Adrenal gland (tissue), 12 donors: ENCODE results near the gene TMEM170A. TPM values are rescaled to one million over a fixed set of nuclear protein-coding genes. Genes with fewer than 3 reads are reported as not detected.

Experiments
- DNase-seq, 7 donors: peaks; one replicate each; pipeline ENCODE4 v3.0.0-alpha.2; 2019 to 2020
- H3K27ac ChIP-seq, 5 donors: fragments of 200-600 bp; sonication (generic) in 4 of 5; 1 replicate in 3 of 5; 2 replicates in 2 of 5; pipeline versions ENCODE4 v1.5.1 to v1.8.0; 2016 to 2020; ENCODE audit warnings: mild to moderate bottlenecking in 1 of 5
- H3K27me3 ChIP-seq: fragments of 200-600 bp; 2 replicates; pipeline ENCODE4 v1.8.0; 2021
- H3K36me3 ChIP-seq, 2 donors: fragments of 200-600 bp; replicated peaks in 1 of 2; 1 replicate in 1 of 2; 2 replicates in 1 of 2; pipeline versions ENCODE4 v1.5.1 to v1.8.0; 2018 to 2022
- H3K4me1 ChIP-seq, 2 donors: fragments of 200-600 bp; replicated peaks in 1 of 2; 1 replicate in 1 of 2; 2 replicates in 1 of 2; pipeline versions ENCODE4 v1.5.1 to v1.8.0; 2018 to 2021
- H3K4me3 ChIP-seq, 4 donors: fragments of 200-600 bp; sonication (generic) in 3 of 4; one replicate each; pipeline ENCODE4 v1.5.1; 2016 to 2018
- H3K9me3 ChIP-seq, 3 donors: fragments of 200-600 bp; sonication (generic) in 1 of 3; replicated peaks in 1 of 3; 1 replicate in 2 of 3; 2 replicates in 1 of 3; pipeline versions ENCODE4 v1.5.1 to v1.8.0; 2016 to 2021
- POLR2A ChIP-seq, 2 donors: fragments of 450-650 bp; IDR thresholded peaks; one replicate each; pipeline ENCODE4 v1.6.1; 2017; ENCODE audit warnings: antibody characterized with exemption in 2 of 2, mild to moderate bottlenecking in 2 of 2, moderate library complexity in 1 of 2
- WGBS, 4 donors: extraction: QIAGEN DNeasy Blood & Tissue Kit in 2 of 4; methylation state at CpG; one replicate each; pipeline versions ENCODE4 v1.1.5 to v1.1.7; 2013 to 2017; 5-methylcytosine and 5-hydroxymethylcytosine counted together
- intact Hi-C, 2 donors: fragments of 100-400 bp; cut with DNase I; formaldehyde crosslinking; loops; one replicate each; pipeline versions ENCODE4 v1.14.1 to v1.15.0; 2022 to 2023
- polyA plus RNA-seq, 3 donors: library from polyadenylated mRNA; stranded (reverse); fragments of 200-250 nt in 2 of 3; fragments of 350-450 nt in 1 of 3; fragmentation: Illumina TruSeq in 1 of 3; extraction: RNeasy Lipid Tissue Mini Kit (QIAGEN cat#74804) in 1 of 3; gene quantifications; one replicate each; pipeline ENCODE4 v1.2.3, GENCODE V29; 2013 to 2014
- total RNA-seq, 9 donors: library from RNA; depleted of rRNA in 4 of 9; stranded (reverse); fragments of >200 nt in 4 of 9; fragments of 120-200 nt in 1 of 9; fragmentation: NEBNext Ultra II Directional in 1 of 9; extraction: Animal tissue kit (Norgen Biotek cat#: 25700) in 1 of 9; gene quantifications; one replicate each; pipeline versions ENCODE4 v1.1.0 to v1.2.4, GENCODE V29; 2013 to 2023
- TF ChIP-seq, protein P1 (sequence below), 6 experiments: fragments of 450-650 bp in 4 of 6; fragments of 200-600 bp in 2 of 6; sonication (generic) in 1 of 6; IDR thresholded peaks; 1 replicate in 5 of 6; 2 replicates in 1 of 6; pipeline versions ENCODE4 v1.5.1 to v1.8.0; 2016 to 2021; ENCODE audit warnings: antibody characterized with exemption in 6 of 6, mild to moderate bottlenecking in 2 of 6, moderate library complexity in 1 of 6
- donor health status: healthy with polysubstance abuse.
- donor health status: Bipolar disorder and iron deficiency.
- donor health status: DM: yes; HTN: yes; CAD: no.
- donor health status: DM: no; HTN: no; CAD: no.
- donor health status: DM: no; HTN: no; CAD: no.
- donor health status: DM: yes; HTN: yes; CAD: no.

Gene TMEM170A
- total and polyA plus RNA-seq, 12 donors, result 5.4 to 40.7 (median 22.4) TPM

DNA sequence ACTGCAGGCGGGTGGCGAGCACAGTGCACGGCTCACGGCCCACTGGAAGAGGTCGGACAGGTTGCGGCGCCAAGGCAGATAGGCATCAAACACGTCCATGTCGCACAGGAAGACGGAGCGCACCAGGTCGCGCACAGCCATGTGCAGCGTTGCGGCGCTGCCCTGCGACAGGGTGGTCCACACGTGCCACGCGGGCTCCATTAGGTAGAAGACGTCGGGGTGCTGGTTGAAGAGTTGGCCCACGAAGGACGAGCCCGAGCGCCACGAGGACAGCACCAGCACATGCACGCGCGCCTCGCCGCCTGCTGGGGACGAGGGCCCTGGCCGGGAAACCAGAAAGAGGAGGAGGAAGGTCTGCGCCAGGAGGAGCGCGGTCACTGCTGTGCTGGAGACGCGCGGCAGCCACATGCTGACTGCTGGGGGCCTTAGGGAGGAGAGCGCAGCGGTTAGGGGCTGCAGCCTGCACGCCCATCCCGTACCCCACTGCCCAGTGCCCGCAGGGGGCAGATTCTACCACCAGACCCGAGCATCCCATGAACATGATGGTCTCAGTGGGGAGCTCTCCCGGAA lies 15.0 kb upstream of the TMEM170A start:
- TF ChIP-seq POLR2A (IDR thresholded peaks at IDR 0.05), result no peak
- TF ChIP-seq, protein P1, sequence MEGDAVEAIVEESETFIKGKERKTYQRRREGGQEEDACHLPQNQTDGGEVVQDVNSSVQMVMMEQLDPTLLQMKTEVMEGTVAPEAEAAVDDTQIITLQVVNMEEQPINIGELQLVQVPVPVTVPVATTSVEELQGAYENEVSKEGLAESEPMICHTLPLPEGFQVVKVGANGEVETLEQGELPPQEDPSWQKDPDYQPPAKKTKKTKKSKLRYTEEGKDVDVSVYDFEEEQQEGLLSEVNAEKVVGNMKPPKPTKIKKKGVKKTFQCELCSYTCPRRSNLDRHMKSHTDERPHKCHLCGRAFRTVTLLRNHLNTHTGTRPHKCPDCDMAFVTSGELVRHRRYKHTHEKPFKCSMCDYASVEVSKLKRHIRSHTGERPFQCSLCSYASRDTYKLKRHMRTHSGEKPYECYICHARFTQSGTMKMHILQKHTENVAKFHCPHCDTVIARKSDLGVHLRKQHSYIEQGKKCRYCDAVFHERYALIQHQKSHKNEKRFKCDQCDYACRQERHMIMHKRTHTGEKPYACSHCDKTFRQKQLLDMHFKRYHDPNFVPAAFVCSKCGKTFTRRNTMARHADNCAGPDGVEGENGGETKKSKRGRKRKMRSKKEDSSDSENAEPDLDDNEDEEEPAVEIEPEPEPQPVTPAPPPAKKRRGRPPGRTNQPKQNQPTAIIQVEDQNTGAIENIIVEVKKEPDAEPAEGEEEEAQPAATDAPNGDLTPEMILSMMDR (IDR thresholded peaks at IDR 0.05), result no peak
- peaks cover 0 to 13% of the 10 kb centered on the region in 2 donors for H3K4me1 ChIP-seq
- intact Hi-C loops, result loop anchor here (5.0 to 10.0 kb wide), 3 partner anchors 33 to 285 kb away; partner anchors contain the start of gene ADAT1 (in 1 of the 2)
- WGBS, 4 donors, result 95 to 98% (median 96%) methylated on average over 22 to 47 of the region's 47 CpGs
- DNase-seq, result no peak
- H3K27me3 ChIP-seq, result no peaks in the 10 kb centered on the region
- H3K36me3 ChIP-seq, result no peaks in the 10 kb centered on the region
- no peaks in the 10 kb centered on the region for H3K9me3 ChIP-seq
- no peak overlapping the region for H3K27ac ChIP-seq
- H3K4me3 ChIP-seq, result no peak overlapping the region

DNA sequence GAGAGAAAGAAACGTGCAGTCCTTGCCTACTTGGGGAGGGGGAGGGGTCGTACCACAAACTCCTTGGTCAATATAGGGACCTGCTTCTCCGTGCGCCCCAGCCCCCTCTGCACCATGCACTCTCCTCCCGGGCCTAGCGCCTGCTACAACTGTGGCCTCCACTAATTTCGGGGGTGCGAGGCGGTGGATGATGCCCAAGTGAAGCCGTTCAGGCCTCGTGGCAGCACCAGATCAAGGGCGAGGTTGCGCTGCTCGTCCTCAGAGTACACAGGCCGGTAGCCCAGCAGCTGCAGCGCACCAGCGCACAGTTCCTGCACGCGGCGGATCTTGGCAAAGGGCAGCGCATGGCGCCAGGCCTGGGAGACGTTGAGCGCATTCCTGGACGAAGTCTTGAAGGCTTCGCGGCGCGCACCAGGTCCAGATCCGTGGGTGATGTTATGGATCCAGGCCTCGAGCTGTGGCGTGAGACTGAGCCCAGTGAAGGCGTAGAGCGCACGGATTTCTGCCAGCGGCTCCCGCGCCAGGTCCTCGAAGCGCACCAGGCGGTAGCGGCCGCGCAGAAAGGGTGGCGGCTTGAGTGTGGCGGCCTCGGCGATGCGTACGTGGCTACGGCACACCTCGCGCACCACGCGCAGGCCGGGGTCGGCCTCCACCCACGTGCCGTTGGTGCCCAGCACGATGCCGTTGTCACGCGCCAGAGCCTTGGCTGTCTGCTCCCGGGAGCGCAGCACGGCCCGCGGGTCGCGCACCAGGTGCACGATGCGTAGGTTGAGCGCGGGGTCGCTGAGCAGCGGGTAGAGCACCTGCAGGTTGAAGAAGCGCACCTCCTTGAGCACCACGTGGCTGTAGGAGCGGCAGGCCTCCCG lies 14.2 kb upstream of the TMEM170A start:
- no peak overlapping the region for H3K27ac ChIP-seq
- peaks cover 0 to 10% of the 10 kb centered on the region in 2 donors for H3K4me1 ChIP-seq
- H3K9me3 ChIP-seq, result no peaks in the 10 kb centered on the region
- no peak for DNase-seq
- intact Hi-C loops, result loop anchor here (5.0 to 10.0 kb wide), 3 partner anchors 34 to 286 kb away; partner anchors contain the start of gene ADAT1 (in 1 of the 2)
- no peaks in the 10 kb centered on the region for H3K36me3 ChIP-seq
- TF ChIP-seq, protein P1 (IDR thresholded peaks at IDR 0.05), result no peak
- TF ChIP-seq POLR2A (IDR thresholded peaks at IDR 0.05), result no peak
- H3K4me3 ChIP-seq, result no peak overlapping the region
- no peaks in the 10 kb centered on the region for H3K27me3 ChIP-seq
- WGBS, 4 donors, result 95 to 97% (median 96%) methylated on average over 57 to 80 of the region's 80 CpGs

DNA sequence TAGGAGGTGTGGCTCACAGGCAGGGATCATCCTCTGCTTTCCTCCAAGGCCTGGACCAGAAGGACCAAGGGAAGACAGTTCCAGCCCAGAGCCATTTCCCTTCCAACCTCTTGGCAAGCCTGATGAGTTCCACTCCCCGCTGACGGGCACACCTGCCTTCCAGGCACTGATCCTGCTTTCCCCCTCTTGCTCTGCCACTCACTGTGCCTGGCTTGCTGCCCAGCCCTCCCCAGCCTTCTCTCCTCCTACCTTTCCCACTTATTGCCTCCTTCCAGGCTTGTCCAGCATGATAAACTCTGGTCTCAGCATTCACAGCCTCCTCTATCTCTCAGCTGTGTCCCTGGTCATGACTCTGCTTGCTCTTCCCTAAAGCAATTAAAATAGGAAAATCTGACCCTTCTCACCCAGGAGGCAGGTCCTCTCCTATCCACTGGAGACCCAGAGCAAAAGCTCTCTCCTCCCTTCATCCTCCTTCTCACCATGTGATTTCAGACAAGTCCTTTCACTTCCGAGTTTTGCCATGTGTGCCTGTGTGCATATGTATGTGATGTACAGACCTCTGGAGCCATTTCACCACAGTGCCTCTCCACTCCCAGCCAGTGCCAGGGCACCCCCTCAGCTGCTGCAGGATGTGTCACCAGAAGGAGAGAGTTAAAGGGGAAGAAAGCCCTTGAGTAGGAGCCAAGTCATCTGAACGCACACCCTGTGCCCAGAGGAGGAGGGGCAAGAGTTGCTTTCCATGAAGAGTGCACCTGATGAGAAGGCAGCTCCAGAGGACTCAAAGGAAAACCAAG lies 13.4 kb upstream of the TMEM170A start:
- Histone ChIP-seq H3K9me3 (no peaks in the 10 kb centered on the region), H3K27me3 (no peaks in the 10 kb centered on the region), H3K27ac (no peak overlapping the region), H3K36me3 (no peaks in the 10 kb centered on the region), H3K4me3 (no peak overlapping the region), H3K4me1 (peaks cover 0 to 10% of the 10 kb centered on the region in 2 donors)
- intact Hi-C loops, result loop anchor here (5.0 to 10.0 kb wide), 3 partner anchors 34 to 287 kb away; partner anchors contain the start of gene ADAT1 (in 1 of the 2)
- TF ChIP-seq, protein P1 (IDR thresholded peaks at IDR 0.05), result no peak
- TF ChIP-seq POLR2A (IDR thresholded peaks at IDR 0.05), result no peak
- 47 to 70% (median 61%) methylated on average over 4 of the region's 4 CpGs for WGBS, 4 donors
- peak in 3 of 7 donors; percentile 57 to 81 (median 67) for DNase-seq
